ENCODE measurements around the gene ADARB2. TPM values are rescaled to one million over a fixed set of nuclear protein-coding genes. Genes with fewer than 3 reads are reported as not detected.

Gene ADARB2
- total RNA-seq, 4 donors from 2014 or later: 1.3 to 5.4 (median 1.8) TPM

DNA sequence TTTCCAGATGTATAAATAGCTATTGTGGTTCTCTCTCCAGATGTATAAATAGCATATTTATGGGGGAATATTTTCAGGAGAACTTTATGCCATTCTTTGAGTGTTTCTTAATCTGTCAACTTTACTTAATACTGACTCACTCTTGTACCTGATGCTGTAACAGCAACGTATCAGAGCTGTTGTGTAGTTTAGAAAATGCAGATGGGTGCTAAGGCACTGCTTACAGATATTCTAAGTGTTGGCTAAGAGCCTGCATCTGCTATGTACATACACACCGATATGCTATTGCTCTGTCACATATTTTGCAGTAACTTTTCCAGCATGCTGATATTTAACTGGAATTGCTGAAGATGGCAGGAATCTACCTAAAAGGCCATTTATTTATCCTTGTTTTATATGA is 609.2 kb downstream of the ADARB2 start:
- TF ChIP-seq EP300 (IDR thresholded peaks at IDR 0.05): no peak
- H3K9me3 ChIP-seq: no peaks in the 10 kb centered on the region
- H3K4me1 ChIP-seq: no peaks in the 10 kb centered on the region
- H3K27me3 ChIP-seq: no peaks in the 10 kb centered on the region
- ATAC-seq: no peak
- no peak overlapping the region for H3K4me3 ChIP-seq
- no peak overlapping the region for H3K27ac ChIP-seq
- WGBS, 2 donors (ENCODE audit: low coverage in 1 of 2): 51 to 63% methylated on average over 2 of the region's 2 CpGs
- H3K36me3 ChIP-seq: peaks cover 0 to 96% of the 10 kb centered on the region in 2 donors

DNA sequence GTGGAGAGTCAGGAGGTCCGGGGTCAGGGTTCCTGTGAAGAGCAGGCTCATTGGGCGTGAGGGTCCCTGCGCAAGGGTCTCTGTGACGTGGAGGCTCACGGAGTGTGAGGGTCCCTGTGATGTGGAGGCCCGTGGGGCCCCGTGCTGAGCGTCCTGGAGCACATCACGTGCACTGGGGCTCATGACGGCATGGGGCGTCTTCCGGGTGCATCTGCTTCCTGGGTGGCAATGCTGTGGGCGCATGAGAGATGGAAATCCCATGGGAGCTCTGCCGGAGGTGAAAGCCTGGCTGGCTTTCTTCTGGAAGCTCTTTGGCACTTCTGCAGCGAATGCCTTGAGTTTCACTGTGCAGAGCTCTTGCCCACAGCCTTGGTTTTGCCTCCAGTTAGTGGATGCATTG is 609.7 kb downstream of the ADARB2 start:
- H3K9me3 ChIP-seq: no peaks in the 10 kb centered on the region
- TF ChIP-seq POLR2AphosphoS5 (IDR thresholded peaks at IDR 0.05) (no peak), POLR2A (IDR thresholded peaks at IDR 0.05) (no peak), EP300 (IDR thresholded peaks at IDR 0.05) (no peak)
- TF ChIP-seq, protein P1, sequence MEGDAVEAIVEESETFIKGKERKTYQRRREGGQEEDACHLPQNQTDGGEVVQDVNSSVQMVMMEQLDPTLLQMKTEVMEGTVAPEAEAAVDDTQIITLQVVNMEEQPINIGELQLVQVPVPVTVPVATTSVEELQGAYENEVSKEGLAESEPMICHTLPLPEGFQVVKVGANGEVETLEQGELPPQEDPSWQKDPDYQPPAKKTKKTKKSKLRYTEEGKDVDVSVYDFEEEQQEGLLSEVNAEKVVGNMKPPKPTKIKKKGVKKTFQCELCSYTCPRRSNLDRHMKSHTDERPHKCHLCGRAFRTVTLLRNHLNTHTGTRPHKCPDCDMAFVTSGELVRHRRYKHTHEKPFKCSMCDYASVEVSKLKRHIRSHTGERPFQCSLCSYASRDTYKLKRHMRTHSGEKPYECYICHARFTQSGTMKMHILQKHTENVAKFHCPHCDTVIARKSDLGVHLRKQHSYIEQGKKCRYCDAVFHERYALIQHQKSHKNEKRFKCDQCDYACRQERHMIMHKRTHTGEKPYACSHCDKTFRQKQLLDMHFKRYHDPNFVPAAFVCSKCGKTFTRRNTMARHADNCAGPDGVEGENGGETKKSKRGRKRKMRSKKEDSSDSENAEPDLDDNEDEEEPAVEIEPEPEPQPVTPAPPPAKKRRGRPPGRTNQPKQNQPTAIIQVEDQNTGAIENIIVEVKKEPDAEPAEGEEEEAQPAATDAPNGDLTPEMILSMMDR (IDR thresholded peaks at IDR 0.05): no peak
- no peaks in the 10 kb centered on the region for H3K4me1 ChIP-seq
- H3K27me3 ChIP-seq: no peaks in the 10 kb centered on the region
- 71 to 83% methylated on average over 2 to 11 of the region's 15 CpGs for WGBS, 2 donors (ENCODE audit: low coverage in 1 of 2)
- peaks cover 0 to 96% of the 10 kb centered on the region in 2 donors for H3K36me3 ChIP-seq
- ATAC-seq: no peak
- no peak overlapping the region for H3K27ac ChIP-seq
- H3K4me3 ChIP-seq: no peak overlapping the region
